ENCODE results near the gene CDH1.
"Not testable (repeated sequence)": the region's sequence is repeated elsewhere in the genome, so short reads cannot be mapped to it uniquely, and the experiment has no call there.

The CDH1 gene

DNA sequence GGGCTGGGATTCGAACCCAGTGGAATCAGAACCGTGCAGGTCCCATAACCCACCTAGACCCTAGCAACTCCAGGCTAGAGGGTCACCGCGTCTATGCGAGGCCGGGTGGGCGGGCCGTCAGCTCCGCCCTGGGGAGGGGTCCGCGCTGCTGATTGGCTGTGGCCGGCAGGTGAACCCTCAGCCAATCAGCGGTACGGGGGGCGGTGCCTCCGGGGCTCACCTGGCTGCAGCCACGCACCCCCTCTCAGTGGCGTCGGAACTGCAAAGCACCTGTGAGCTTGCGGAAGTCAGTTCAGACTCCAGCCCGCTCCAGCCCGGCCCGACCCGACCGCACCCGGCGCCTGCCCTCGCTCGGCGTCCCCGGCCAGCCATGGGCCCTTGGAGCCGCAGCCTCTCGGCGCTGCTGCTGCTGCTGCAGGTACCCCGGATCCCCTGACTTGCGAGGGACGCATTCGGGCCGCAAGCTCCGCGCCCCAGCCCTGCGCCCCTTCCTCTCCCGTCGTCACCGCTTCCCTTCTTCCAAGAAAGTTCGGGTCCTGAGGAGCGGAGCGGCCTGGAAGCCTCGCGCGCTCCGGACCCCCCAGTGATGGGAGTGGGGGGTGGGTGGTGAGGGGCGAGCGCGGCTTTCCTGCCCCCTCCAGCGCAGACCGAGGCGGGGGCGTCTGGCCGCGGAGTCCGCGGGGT, at the start of gene CDH1:
TSS of gene CDH1 (plus strand) at position 247 of the 684 bp plus-strand sequence. CDS start at position 371, 124 bp downstream.
- DNase-seq = no peak

- no peak for DNase-seq
Observed at GRCh38 chr16:68689921-68690320, 47.2 kb upstream of the CDH1 start.

- no peak for DNase-seq
Observed at GRCh38 chr16:68695575-68695974, 41.5 kb upstream of the CDH1 start.

- DNase-seq = no peak
Observed at GRCh38 chr16:68696514-68696913, 40.6 kb upstream of the CDH1 start.

GRCh38 chr16:68698091-68698490, 39.0 kb upstream of the CDH1 start:
- DNase-seq = no peak

DNA sequence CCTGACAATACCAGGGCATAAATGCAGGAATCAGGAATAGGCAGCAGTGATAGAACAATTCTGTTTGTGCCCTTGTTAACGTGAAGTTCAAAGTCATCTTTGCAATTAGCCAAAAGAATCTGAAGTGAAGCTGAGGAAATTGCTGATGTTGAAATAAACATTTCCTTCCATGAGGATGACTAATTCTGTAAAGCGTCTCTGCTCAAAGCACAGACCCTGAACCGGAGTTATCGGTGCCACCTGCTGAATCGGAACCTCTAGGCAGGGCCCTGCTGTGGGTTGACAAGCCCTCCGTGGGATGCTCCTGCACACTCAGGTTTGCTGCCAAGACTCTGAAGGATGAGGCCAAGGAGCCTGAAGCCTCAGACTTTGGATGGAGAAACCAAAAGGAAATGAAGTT, 37.0 kb upstream of the CDH1 start:
- DNase-seq = no peak

GRCh38 chr16:68700831-68701230, 36.3 kb upstream of the CDH1 start:
- no peak for DNase-seq

DNA sequence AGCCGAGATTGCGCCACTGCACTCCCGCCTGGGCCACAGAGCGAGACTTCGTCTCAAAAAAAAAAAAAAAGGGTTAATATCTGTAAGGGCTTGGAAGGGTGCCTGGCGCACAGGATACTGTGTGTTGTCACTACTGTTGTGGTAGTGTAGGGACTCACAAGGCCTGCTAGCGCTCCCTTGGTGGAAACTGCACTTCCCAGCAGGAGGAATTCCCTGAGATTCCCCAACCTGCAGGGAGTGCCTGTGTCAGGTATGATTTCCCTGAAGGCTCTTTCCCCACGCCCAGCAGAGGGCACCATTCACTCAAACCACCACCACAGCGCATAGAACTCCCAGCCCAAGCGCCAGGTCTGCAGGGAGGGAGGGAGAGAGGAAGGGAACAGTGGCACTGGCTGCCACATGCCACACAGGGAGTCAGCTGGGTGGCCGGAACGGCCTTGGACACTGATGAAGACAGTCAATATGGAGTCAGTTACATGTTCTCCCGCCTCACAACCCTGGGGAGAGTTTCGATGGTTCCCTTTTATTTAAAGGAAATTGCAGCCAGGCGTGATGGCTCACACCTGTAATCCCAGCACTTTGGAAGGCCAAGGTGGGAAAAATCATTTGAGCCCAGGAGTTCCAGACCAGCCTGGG, 32.7 kb upstream of the CDH1 start:
- DNase-seq = peak; percentile 49

DNA sequence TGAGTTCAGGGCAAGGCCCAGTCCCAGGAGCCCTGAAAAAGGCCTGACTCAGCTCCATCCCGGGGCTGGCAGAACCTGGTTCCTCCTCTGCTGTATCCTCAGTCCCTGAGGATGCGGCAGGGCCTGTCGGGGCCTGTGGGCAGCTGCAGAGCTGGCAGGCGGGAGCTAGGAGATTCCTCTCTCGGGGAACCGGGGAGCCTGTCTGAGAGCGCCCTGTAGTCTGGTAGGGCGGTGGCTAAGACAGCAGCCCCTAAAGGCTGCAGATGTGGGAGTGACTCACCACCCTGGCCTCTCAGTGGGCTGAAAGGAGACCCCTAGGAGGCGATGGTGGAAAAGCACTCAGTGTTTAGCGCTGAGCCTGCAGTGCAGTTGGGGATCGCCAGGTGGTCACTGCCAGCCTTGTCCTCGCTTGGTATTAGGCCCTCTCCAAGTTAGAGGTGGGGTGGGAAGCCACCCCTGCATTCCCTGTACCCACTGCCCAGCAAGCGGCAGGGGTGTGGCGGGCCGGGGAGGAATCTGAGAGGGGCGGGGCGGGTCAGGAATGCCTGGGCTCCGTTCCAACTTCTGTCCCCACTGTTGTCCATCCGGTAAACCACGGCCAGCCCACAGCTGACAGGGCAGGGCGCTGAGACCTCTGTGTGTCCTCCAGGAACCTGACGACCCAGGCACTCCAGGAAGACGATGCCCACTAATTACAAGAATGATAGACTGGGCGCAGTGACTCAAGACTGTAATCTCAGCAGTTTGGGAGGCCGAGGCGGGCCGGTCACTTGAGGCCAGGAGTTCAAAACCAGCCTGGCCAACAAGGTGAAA, 29.5 kb upstream of the CDH1 start:
- DNase-seq = no peak

- no peak for DNase-seq
Observed at GRCh38 chr16:68710211-68710610, 26.9 kb upstream of the CDH1 start.

DNA sequence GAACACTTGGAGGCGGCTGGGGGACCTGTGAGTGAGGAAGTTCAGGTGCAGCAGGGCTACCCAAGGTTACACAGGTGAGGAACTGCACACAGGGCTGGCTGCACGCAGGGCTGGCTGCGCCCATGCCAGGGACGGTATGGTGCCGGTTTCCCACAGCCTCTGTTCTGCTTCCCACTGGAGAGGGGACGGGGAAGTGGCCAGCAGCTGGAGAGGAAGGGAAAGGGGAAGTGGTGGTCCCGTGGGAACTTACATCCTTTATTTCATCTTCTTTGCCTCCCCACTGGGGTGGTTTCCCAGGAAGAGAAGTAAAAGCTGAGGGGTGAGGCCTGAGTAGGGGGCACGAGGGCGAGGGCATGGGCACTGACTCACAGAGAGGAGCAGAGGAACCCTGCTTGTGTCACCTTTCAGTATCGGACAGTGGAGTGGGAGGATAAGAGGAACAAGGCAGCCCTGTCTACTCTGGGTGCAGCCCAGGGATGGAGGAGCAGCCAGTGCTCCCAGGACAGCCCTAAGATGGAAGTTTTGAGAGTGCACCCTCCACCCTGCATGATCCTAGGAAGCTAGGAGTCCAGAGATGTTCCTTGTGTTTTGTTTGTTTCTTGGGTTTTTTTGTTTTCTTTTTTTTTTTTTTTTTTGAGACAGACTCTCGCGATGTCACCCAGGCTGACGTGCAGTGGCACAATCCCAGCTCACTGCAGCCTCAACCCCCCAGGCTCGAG, 25.5 kb upstream of the CDH1 start:
- no peak for DNase-seq

DNA sequence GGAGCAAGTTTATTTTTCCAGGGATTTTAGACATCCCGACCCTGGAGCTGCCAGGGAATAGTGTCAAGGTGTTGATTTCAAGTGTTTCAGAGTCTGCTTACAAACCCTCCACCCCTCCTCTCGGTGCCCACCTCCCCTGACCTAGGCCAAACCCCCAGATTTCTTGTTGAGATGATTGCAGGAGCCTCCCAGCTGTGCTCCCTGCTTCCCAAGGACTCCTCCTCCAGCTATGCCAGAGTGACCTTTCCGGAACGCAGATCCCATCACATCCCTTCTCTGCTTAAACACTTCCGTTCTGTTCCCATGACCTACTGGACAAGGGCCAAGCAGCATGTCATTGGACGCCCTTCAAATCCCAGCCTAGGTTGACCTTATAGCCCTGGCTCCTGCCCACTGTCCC, 23.7 kb upstream of the CDH1 start:
- no peak for DNase-seq

- no peak for DNase-seq
Observed at GRCh38 chr16:68715471-68715870, 21.6 kb upstream of the CDH1 start.

DNA sequence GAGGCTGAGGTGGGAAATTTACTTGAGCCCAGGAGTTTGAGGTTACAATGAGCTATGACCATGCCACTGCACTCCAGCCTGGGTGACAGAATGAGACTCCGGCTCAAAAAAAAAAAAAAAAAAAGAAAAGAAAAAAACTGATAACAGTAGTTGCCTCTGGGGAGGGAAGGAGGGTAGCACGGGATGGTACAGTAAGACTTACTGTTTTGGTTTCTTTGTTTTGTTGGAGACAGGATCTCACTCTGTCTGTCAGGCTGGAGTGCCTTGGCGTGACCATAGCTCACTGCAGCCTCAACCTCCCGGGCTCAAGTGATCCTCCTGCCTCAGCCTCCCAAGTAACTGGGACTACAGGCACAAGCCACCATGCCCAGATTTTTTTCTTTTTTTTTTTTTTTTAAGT, 20.6 kb upstream of the CDH1 start:
- DNase-seq = not testable (repeated sequence)

GRCh38 chr16:68717684-68718083, 19.4 kb upstream of the CDH1 start:
- DNase-seq = no peak

DNA sequence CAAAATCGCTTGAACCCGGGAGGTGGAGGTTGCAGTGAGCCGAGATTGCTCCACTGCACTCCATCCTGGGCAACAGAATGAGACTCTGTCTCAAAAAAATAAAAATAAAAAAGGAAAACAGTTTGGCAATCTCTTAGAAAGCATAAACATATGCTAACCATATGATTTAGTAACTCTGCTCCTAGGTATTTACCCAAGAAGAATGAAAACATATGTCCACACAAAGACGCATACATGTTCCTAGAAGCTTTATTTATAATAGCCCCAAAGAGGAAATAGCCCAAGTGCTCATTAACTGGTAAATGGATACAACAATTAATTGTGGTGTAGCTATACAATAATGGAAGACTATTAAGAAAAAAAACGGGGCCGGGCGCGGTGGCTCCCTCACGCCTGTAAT, 18.5 kb upstream of the CDH1 start:
- no peak for DNase-seq

GRCh38 chr16:68719993-68720489, 17.1 kb upstream of the CDH1 start:
- DNase-seq = no peak

DNA sequence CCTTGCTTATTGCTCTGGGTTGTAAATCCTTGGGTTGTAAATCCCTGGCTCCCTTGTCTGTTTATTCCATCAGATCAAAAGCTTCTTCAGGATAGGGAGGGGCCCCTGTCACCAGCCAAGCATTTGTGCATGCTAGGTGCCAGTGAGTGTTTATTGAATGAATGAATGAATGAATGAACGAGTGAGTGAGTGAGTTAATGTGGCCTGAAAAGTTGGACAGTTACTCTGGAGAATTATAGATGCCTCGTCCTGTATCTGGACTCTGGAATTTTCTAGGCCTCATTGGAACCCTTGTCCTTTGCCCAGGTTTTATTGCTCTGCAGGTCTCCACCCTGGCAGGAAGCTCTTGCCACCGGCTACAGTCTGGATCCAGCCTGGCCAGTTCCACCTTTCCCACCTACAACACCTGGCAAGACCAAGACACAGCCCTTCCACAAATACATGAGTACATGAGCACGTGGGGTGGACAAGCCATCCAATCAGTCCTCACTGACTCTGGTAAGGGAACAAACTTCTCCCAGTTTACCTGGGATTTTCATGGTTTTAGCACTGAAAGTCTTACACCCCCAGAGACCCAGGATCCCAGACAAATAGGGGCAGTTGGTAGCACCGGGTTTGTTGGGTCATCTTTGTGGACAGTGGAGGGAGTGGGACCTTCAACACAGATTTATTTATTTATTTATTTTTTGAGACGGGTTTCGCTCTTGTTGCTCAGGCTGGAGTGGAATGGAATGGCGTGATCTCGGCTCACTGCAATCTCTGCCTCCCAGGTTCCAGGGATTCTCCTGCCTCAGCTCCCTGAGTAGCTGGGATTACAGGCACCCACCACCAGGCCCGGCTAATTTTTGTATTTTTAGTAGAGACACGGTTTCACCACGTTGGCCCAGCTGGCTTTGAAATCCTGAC, 14.7 kb upstream of the CDH1 start:
- no peak for DNase-seq

DNA sequence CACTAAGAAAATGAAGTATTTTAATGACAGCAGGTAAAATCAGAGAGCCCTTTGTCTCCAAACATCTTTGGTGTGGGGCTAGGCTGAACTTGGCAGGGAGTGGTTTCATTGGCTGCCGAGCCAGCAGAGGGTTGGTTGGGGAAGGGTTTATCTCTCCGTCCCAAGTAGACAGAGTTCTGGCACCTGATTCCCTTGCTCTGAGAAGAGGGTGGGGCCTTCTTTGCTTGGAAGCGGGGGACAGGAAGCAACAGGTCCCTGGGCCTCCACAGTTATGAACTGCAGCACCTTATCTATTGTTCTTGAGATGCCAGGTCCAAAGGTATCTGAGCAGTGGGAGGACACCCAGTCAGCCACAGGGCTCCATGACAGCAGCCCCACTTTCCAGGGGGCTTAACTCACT, 12.3 kb upstream of the CDH1 start:
- DNase-seq = no peak

- DNase-seq = no peak
Observed at GRCh38 chr16:68728523-68728922, 8.6 kb upstream of the CDH1 start.

DNA sequence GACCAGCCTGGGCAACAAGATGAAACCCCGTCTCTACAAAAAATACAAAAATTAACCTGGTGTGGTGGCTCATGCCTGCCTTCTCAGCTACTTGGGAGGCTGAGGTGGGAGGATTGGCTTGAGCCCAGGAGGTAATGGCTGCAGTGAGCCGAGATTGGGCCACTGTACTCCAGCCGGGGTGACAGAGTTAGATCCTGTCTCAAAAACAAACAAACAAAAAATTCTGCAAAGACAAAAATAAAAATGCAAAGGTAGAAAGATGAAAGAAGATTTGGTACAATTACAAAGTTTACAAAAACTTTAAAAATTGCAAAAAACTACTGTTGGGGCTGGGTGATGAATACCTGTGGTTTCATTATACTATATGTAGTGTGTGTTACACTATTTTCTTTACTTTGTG, 5.5 kb upstream of the CDH1 start:
- no peak for DNase-seq

DNA sequence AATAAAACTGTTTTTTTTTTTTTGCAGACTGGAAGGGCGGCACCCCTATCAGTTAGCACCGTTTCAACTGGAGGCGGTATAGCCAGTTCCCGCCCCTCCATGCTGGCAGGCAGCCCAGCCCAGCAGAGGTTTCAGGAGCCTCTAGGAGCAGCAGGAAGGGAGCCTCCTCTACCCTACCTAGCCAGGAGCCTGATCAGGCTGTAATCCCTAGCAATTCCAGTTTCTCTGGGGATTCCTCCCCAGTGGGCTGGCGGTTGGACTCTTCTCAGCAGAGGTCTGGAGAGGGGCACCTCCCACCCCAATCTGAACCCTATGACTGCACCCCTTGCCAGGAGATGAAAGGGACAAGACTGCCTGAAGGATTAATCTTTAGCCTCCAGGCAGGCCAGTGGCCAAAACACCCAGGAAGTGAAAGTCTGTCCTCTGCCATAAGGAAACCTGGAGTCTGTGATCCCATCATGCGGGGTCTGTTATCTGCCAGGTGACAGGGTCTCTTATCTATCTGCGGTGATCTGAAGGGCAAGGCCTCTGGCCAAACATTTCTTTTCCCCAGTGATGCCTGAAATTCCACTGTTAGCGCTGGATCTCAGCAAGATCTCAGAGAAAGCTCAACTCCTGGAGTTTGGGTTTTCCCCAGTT, 4.9 kb upstream of the CDH1 start:
- no peak for DNase-seq
